Ascending aorta (tissue), 2 donors: ENCODE measurements around the gene TMBIM1. TPM values are rescaled to one million over a fixed set of nuclear protein-coding genes. Genes with fewer than 3 reads are reported as not detected.

Experiments
- DNase-seq, 2 donors: peaks; one replicate each; pipeline ENCODE4 v3.0.0-alpha.2; 2019; ENCODE audit warnings: low spot score in 2 of 2
- H3K27ac ChIP-seq, 2 donors: fragments of 200-600 bp; sonication (generic); one replicate each; pipeline ENCODE4 v1.5.1; 2016 to 2017; ENCODE audit warnings: mild to moderate bottlenecking in 1 of 2
- H3K27me3 ChIP-seq: fragments of 200-600 bp; sonication (generic); one replicate; pipeline ENCODE4 v1.5.1; 2017
- H3K36me3 ChIP-seq, 2 donors: fragments of 200-600 bp; sonication (generic); one replicate each; pipeline ENCODE4 v1.5.1; 2016
- H3K4me1 ChIP-seq, 2 donors: fragments of 200-600 bp; sonication (generic); one replicate each; pipeline ENCODE4 v1.5.1; 2016 to 2017; ENCODE audit warnings: mild to moderate bottlenecking in 1 of 2
- H3K4me3 ChIP-seq, 2 donors: fragments of 200-600 bp; sonication (generic); one replicate each; pipeline ENCODE4 v1.5.1; 2016 to 2017; ENCODE audit warnings: mild to moderate bottlenecking in 1 of 2
- H3K9me3 ChIP-seq, 2 donors: fragments of 200-600 bp; sonication (generic); one replicate each; pipeline ENCODE4 v1.5.1; 2016
- CTCF ChIP-seq, 3 experiments: fragments of 200-600 bp in 2 of 3; fragments of 450-650 bp in 1 of 3; sonication (generic) in 2 of 3; IDR thresholded peaks; one replicate each; pipeline ENCODE4 v1.5.1; 2016 to 2019; ENCODE audit warnings: antibody characterized with exemption in 3 of 3, mild to moderate bottlenecking in 1 of 3, moderate library complexity in 1 of 3
- intact Hi-C: fragments of 100-400 bp; cut with DNase I; formaldehyde crosslinking; loops from one replicate; pipeline ENCODE4 v1.15.1; 2023
- total RNA-seq: library from RNA; depleted of rRNA; stranded (reverse); fragments of >200 nt; gene quantifications from one replicate; pipeline ENCODE4 v1.1.0, GENCODE V29; 2016

Gene TMBIM1
- total RNA-seq, 1 donor from 2014 or later: 320 TPM

- TF ChIP-seq CTCF (IDR thresholded peaks at IDR 0.05): no peak
- peak overlapping the region; percentile 98 to 99 for H3K27ac ChIP-seq
- no peaks in the 10 kb centered on the region for H3K27me3 ChIP-seq
- intact Hi-C loops: loop anchor here (2.0 kb wide), 1 partner anchor 103 kb away; no protein-coding TSS in a partner anchor
- H3K9me3 ChIP-seq: no peaks in the 10 kb centered on the region
- peaks cover 21 to 68% of the 10 kb centered on the region in 2 donors for H3K4me1 ChIP-seq
- H3K36me3 ChIP-seq: no peaks in the 10 kb centered on the region
- no peak overlapping the region for H3K4me3 ChIP-seq
- no peak for DNase-seq
Measured at GRCh38 chr2:218293715-218294429, 1.6 kb upstream of the TMBIM1 start.

GRCh38 chr2:218291318-218292047 is 820 bp downstream of the TMBIM1 start:
- TF ChIP-seq CTCF (IDR thresholded peaks at IDR 0.05): no peak
- Histone ChIP-seq H3K4me3 (peak overlapping the region; percentile 73 to 88), H3K36me3 (no peaks in the 10 kb centered on the region), H3K27ac (peak overlapping the region; percentile 98 to 99), H3K4me1 (peaks cover 28 to 66% of the 10 kb centered on the region in 2 donors), H3K9me3 (no peaks in the 10 kb centered on the region), H3K27me3 (no peaks in the 10 kb centered on the region)
- no peak for DNase-seq
- intact Hi-C loops: loop anchor here (2.0 kb wide), 1 partner anchor 105 kb away; no protein-coding TSS in a partner anchor

- peak overlapping the region; percentile 98 to 99 for H3K27ac ChIP-seq
- TF ChIP-seq CTCF (IDR thresholded peaks at IDR 0.05): no peak
- peak overlapping the region; percentile 73 to 88 for H3K4me3 ChIP-seq
- DNase-seq: no peak
- no peaks in the 10 kb centered on the region for H3K27me3 ChIP-seq
- intact Hi-C loops: no loop called here
- no peaks in the 10 kb centered on the region for H3K36me3 ChIP-seq
- H3K9me3 ChIP-seq: no peaks in the 10 kb centered on the region
- H3K4me1 ChIP-seq: peaks cover 30 to 66% of the 10 kb centered on the region in 2 donors
Measured at GRCh38 chr2:218290316-218291261, 1.7 kb downstream of the TMBIM1 start.

- H3K4me1 ChIP-seq: peaks cover 32 to 65% of the 10 kb centered on the region in 2 donors
Measured at GRCh38 chr2:218289639-218290315, 2.5 kb downstream of the TMBIM1 start.

More at GRCh38 chr2:218289639-218290315, 2.5 kb downstream of the TMBIM1 start:
- intact Hi-C loops: loop anchor here (5.0 kb wide), 1 partner anchor 278 kb away; the partner anchor contains the start of genes CNOT9 and USP37
- H3K36me3 ChIP-seq: no peaks in the 10 kb centered on the region
- no peaks in the 10 kb centered on the region for H3K9me3 ChIP-seq
- peak overlapping the region; percentile 73 to 88 for H3K4me3 ChIP-seq
- no peak for TF ChIP-seq CTCF (IDR thresholded peaks at IDR 0.05)
- H3K27me3 ChIP-seq: no peaks in the 10 kb centered on the region
- peak overlapping the region; percentile 98 to 99 for H3K27ac ChIP-seq
- DNase-seq: no peak
